ENCODE results near the gene MICU1. TPM values are rescaled to one million over a fixed set of nuclear protein-coding genes. Genes with fewer than 3 reads are reported as not detected.

The MICU1 gene
- total RNA-seq, 2 experiments from 2014 or later: 9.4 to 12.1 TPM

DNA sequence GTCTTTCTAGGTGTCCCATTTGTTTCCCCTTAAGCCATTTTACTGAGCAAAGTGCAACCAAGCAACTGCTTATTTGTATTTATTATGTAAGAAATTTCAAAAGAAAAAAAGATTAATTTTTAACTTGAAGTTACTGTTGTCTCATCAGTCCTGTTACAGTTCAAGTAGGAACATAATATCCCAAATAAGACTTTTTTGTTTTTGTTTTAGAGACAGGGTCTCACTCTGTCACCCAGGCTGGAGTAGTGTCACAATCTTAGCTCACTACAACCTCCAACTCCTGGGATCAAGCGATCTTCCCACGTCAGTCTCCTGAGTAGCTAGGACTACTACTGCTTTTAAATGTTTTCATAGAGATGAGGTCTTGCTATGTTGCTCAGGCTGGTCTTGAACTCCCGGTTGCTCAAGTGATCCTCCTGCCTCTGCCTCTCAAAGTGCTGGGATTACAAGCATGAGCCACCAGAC is 101.9 kb downstream of the MICU1 start:
- intact Hi-C loops (cut with DNase I, micrococcal nuclease): no loop called here
- Histone ChIP-seq H3K9me3 (ENCODE audit: control insufficient read depth in 1 of 2, insufficient read depth in 1 of 2, low read length in 2 of 2) (no peaks in the 10 kb centered on the region), H3K27ac (ENCODE audit: low read depth in 1 of 2, low read length in 2 of 2) (no peak overlapping the region), H3K36me3 (ENCODE audit: insufficient read depth, low read length) (no peaks in the 10 kb centered on the region), H3K4me3 (ENCODE audit: low read length) (no peak overlapping the region), H3K27me3 (ENCODE audit: control insufficient read depth in 1 of 2, insufficient read depth in 2 of 2, low read length in 2 of 2) (no peaks in the 10 kb centered on the region), H3K4me1 (ENCODE audit: insufficient read depth, low read length) (no peaks in the 10 kb centered on the region)
- Mint-ChIP-seq H3K4me3 (no peak overlapping the region), H3K36me3 (ENCODE audit: low read depth) (peaks cover 8% of the 10 kb centered on the region), H3K27ac (no peak overlapping the region), H3K4me1 (ENCODE audit: low read depth) (no peaks in the 10 kb centered on the region), H3K27me3 (no peaks in the 10 kb centered on the region), H3K9me3 (no peaks in the 10 kb centered on the region)
- POLR2A ChIA-PET: no interaction called here
- no peak for TF ChIP-seq CTCF (IDR thresholded peaks at IDR 0.05)
- no peak for ATAC-seq (ENCODE audit: poor library complexity)
- CTCF ChIA-PET: no interaction called here
- DNase-seq: no peak

DNA sequence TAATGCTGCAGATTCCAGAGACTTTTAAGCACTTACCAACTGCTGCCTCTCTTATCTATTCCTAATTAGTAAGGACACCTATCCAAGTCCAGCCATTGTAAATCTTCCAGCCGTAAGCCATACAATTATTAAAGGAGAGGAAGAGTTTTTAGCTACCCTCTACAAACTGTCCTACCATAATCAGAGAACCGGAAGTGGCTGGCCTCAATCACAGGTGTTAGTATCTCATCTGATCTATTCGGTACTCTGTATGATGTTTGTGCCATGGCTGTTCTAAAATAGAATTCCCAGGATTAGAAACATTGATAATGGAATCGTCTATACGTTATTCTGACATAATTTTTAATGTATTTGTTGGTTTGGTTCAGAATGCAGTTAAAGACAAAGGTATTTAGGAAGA is 102.8 kb downstream of the MICU1 start:
- H3K27me3 ChIP-seq (ENCODE audit: control insufficient read depth in 1 of 2, insufficient read depth in 2 of 2, low read length in 2 of 2): no peaks in the 10 kb centered on the region
- CTCF ChIA-PET: no interaction called here
- no peaks in the 10 kb centered on the region for H3K36me3 ChIP-seq (ENCODE audit: insufficient read depth, low read length)
- no peaks in the 10 kb centered on the region for H3K9me3 Mint-ChIP-seq
- H3K27ac Mint-ChIP-seq: no peak overlapping the region
- no peak overlapping the region for H3K4me3 ChIP-seq (ENCODE audit: low read length)
- H3K9me3 ChIP-seq (ENCODE audit: control insufficient read depth in 1 of 2, insufficient read depth in 1 of 2, low read length in 2 of 2): no peaks in the 10 kb centered on the region
- H3K27me3 Mint-ChIP-seq: no peaks in the 10 kb centered on the region
- H3K4me1 ChIP-seq (ENCODE audit: insufficient read depth, low read length): no peaks in the 10 kb centered on the region
- H3K4me3 Mint-ChIP-seq: no peak overlapping the region
- H3K27ac ChIP-seq (ENCODE audit: low read depth in 1 of 2, low read length in 2 of 2): no peak overlapping the region
- POLR2A ChIA-PET: no interaction called here
- TF ChIP-seq CTCF (IDR thresholded peaks at IDR 0.05): no peak
- no peak for ATAC-seq (ENCODE audit: poor library complexity)
- H3K4me1 Mint-ChIP-seq (ENCODE audit: low read depth): no peaks in the 10 kb centered on the region
- intact Hi-C loops (cut with DNase I, micrococcal nuclease): no loop called here
- H3K36me3 Mint-ChIP-seq (ENCODE audit: low read depth): peaks cover 11% of the 10 kb centered on the region
- DNase-seq: no peak

GRCh38 chr10:72517244-72517643 is 108.6 kb downstream of the MICU1 start:
- H3K4me1 ChIP-seq (ENCODE audit: insufficient read depth, low read length): no peaks in the 10 kb centered on the region
- no peaks in the 10 kb centered on the region for H3K36me3 ChIP-seq (ENCODE audit: insufficient read depth, low read length)
- no peaks in the 10 kb centered on the region for H3K27me3 Mint-ChIP-seq
- no peak overlapping the region for H3K4me3 ChIP-seq (ENCODE audit: low read length)
- CTCF ChIA-PET: no interaction called here
- H3K9me3 Mint-ChIP-seq: peaks cover 16% of the 10 kb centered on the region
- H3K27ac ChIP-seq (ENCODE audit: low read depth in 1 of 2, low read length in 2 of 2): no peak overlapping the region
- intact Hi-C loops (cut with DNase I, micrococcal nuclease): no loop called here
- H3K9me3 ChIP-seq (ENCODE audit: control insufficient read depth in 1 of 2, insufficient read depth in 1 of 2, low read length in 2 of 2): peaks cover 0 to 5% of the 10 kb centered on the region in 2 experiments
- no peak for TF ChIP-seq CTCF (IDR thresholded peaks at IDR 0.05)
- H3K27me3 ChIP-seq (ENCODE audit: control insufficient read depth in 1 of 2, insufficient read depth in 2 of 2, low read length in 2 of 2): no peaks in the 10 kb centered on the region
- no peak for DNase-seq
- POLR2A ChIA-PET: no interaction called here
- H3K36me3 Mint-ChIP-seq (ENCODE audit: low read depth): peaks cover 40% of the 10 kb centered on the region
- no peak for ATAC-seq (ENCODE audit: poor library complexity)
- H3K4me3 Mint-ChIP-seq: no peak overlapping the region
- no peak overlapping the region for H3K27ac Mint-ChIP-seq
- no peaks in the 10 kb centered on the region for H3K4me1 Mint-ChIP-seq (ENCODE audit: low read depth)
